HepG2 (cell line): ENCODE measurements around the gene UBB. TPM values are rescaled to one million over a fixed set of nuclear protein-coding genes. Genes with fewer than 3 reads are reported as not detected.
A peak's percentile ranks its signal among the peaks of the same experiment; 100 is the strongest.

Experiments
- BRF2 ChIP-seq: sonication (generic); formaldehyde crosslinking; IDR thresholded peaks from 2 replicates; pipeline ENCODE4 v1.8.1; 2022; ENCODE audit warnings: mild to moderate bottlenecking, missing genetic modification reagents
- HNF1A ChIP-seq, 2 experiments: sonication (generic) in 1 of 2; formaldehyde crosslinking in 1 of 2; IDR thresholded peaks; 2 replicates each; pipeline versions ENCODE4 v1.4.0 to v1.6.1; 2016 to 2020; ENCODE audit warnings: borderline replicate concordance in 1 of 2, low read depth in 1 of 2, mild to moderate bottlenecking in 1 of 2, missing genetic modification reagents in 1 of 2
- JUN ChIP-seq: sonication (generic); formaldehyde crosslinking; IDR thresholded peaks from 2 replicates; pipeline ENCODE4 v1.4.0; 2020; ENCODE audit warnings: mild to moderate bottlenecking, missing genetic modification reagents
- PHF21A ChIP-seq: sonication (generic); formaldehyde crosslinking; IDR thresholded peaks from 2 replicates; pipeline ENCODE4 v1.5.0; 2020; ENCODE audit warnings: mild to moderate bottlenecking, missing genetic modification reagents
- UBTF ChIP-seq: sonication (generic); formaldehyde crosslinking; IDR thresholded peaks from 2 replicates; pipeline ENCODE4 v1.4.0; 2020; ENCODE audit warnings: mild to moderate bottlenecking, missing genetic modification reagents
- ZBED4 ChIP-seq: sonication (generic); formaldehyde crosslinking; IDR thresholded peaks from 2 replicates; pipeline ENCODE4 v1.4.0; 2020; ENCODE audit warnings: missing genetic modification reagents, borderline replicate concordance
- ZNF121 ChIP-seq: sonication (generic); formaldehyde crosslinking; IDR thresholded peaks from 2 replicates; pipeline ENCODE4 v1.5.0; 2020; ENCODE audit warnings: mild to moderate bottlenecking, missing genetic modification reagents
- ZNF563 ChIP-seq: sonication (generic); formaldehyde crosslinking; IDR thresholded peaks from 2 replicates; pipeline ENCODE4 v1.8.0; 2022; ENCODE audit warnings: mild to moderate bottlenecking, moderate library complexity, missing genetic modification reagents
- ZSCAN25 ChIP-seq: sonication (generic); formaldehyde crosslinking; IDR thresholded peaks from 2 replicates; pipeline ENCODE4 v1.8.0; 2022; ENCODE audit warnings: mild to moderate bottlenecking, missing genetic modification reagents
- polyA plus RNA-seq, 8 experiments: library from polyadenylated mRNA; depleted of rRNA in 3 of 8; stranded (reverse) in 7 of 8; unstranded in 1 of 8; fragments of >200 nt; fragmentation: Illumina TruSeq in 4 of 8; extraction: Trizol in 4 of 8; gene quantifications; 2 replicates each; pipeline versions ENCODE4 v1.2.1 to v1.2.3, GENCODE V29; 2011 to 2016; ENCODE audit warnings: low read depth in 4 of 8, missing spikeins in 1 of 8, mixed read lengths in 1 of 8; ENCODE audit not compliant: insufficient read depth in 1 of 8
- total RNA-seq, 5 experiments: library from RNA; depleted of rRNA; stranded (reverse); fragments of >200 nt; fragmentation: Illumina TruSeq; extraction: Trizol; gene quantifications; 2 replicates each; pipeline ENCODE4 v1.2.3, GENCODE V29; 2016; ENCODE audit warnings: low read depth in 1 of 5
- TF ChIP-seq, protein P1 (sequence below): sonication (generic); formaldehyde crosslinking; IDR thresholded peaks from 2 replicates; pipeline ENCODE4 v1.5.1; 2020; ENCODE audit warnings: missing genetic modification reagents, mild to moderate bottlenecking, borderline replicate concordance
- TF ChIP-seq, protein P2 (sequence below): sonication (generic); formaldehyde crosslinking; conservative IDR thresholded peaks from 2 replicates; pipeline ENCODE4 v1.4.0; 2020; ENCODE audit warnings: missing genetic modification reagents

The UBB gene
- total and polyA plus RNA-seq, 2 of the 13 experiments (the other 11 are each of a cell fraction or from before 2014, with no cell fraction given) = 1,130 to 2,066 TPM

DNA sequence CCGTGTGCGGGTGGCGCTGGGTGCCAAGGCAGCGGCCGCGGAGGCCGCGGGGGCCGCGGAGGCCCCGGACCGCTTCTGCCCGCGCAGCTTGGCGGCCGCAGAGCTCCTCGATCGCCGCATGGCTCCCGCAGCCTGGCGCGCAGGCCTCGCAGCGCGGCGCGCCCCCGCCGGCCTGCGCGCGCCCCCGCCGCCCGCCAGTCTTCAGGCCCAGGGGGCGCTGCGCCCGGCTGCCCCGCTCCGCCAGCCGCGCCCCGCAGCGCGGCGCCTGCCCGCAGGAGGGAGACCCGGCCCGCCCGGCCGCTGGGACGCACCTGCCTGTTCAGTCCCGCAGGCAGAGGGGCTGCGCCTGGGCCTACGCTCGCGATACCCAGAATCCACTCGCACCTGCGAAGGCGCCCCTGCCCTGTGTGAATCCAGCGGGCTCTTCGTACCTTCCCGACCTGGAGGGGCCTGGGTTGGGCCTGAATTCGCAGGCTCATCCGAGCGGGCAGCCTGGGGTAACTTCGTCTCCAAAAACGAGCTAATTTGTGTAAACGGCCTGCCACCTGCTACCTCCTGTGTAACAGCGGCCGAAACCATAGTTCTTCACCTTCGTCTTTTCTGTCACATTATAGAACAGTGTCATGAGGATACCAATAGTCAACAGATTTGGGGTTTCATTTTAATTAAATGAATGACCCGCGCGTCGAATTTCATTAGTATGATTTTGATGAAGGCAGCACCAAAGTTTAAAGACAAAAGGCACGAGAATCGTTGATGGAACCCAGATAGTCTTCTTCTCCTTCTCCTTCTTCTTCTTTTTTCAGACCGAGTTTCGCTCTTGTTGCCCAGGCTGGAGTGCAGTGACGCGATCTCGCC, 27.3 kb upstream of the UBB start, which contains the start of gene CENPV (continued):
- TF ChIP-seq UBTF (CRISPR knock-in tag) (peak; percentile 82), PHF21A (CRISPR knock-in tag) (peak; percentile 53; the same call in 1 of the 2 replicates), BRF2 (CRISPR knock-in tag) (no peak), ZBED4 (CRISPR knock-in tag) (peak; percentile 61; the same call in 1 of the 2 replicates), HNF1A (IDR thresholded peaks at IDR 0.05; ENCODE audit: low read depth) (no peak), HNF1A (CRISPR knock-in tag; IDR thresholded peaks at IDR 0.05; ENCODE audit: borderline replicate concordance) (no peak), ZNF121 (CRISPR knock-in tag) (0 out of 2 replicates have a peak, but pooled peaks have one; percentile 54), ZNF563 (CRISPR knock-in tag) (peak; percentile 53; the same call in 1 of the 2 replicates), ZSCAN25 (CRISPR knock-in tag) (peak; percentile 37; the same call in 1 of the 2 replicates), JUN (CRISPR knock-in tag) (no peak)
- TF ChIP-seq, protein P1, sequence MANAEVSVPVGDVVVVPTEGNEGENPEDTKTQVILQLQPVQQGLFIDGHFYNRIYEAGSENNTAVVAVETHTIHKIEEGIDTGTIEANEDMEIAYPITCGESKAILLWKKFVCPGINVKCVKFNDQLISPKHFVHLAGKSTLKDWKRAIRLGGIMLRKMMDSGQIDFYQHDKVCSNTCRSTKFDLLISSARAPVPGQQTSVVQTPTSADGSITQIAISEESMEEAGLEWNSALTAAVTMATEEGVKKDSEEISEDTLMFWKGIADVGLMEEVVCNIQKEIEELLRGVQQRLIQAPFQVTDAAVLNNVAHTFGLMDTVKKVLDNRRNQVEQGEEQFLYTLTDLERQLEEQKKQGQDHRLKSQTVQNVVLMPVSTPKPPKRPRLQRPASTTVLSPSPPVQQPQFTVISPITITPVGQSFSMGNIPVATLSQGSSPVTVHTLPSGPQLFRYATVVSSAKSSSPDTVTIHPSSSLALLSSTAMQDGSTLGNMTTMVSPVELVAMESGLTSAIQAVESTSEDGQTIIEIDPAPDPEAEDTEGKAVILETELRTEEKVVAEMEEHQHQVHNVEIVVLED (CRISPR knock-in tag) = no peak
- TF ChIP-seq, protein P2, sequence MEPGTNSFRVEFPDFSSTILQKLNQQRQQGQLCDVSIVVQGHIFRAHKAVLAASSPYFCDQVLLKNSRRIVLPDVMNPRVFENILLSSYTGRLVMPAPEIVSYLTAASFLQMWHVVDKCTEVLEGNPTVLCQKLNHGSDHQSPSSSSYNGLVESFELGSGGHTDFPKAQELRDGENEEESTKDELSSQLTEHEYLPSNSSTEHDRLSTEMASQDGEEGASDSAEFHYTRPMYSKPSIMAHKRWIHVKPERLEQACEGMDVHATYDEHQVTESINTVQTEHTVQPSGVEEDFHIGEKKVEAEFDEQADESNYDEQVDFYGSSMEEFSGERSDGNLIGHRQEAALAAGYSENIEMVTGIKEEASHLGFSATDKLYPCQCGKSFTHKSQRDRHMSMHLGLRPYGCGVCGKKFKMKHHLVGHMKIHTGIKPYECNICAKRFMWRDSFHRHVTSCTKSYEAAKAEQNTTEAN (CRISPR knock-in tag) = peak; percentile 56; the same call in 1 of the 2 replicates
